Astrocyte of the hippocampus (primary cell): ENCODE results near the gene CRABP2.

Experiments
- DNase-seq: peaks from one replicate; pipeline ENCODE4 v3.0.0; 2011; ENCODE audit warnings: low read depth, low spot score

CRABP2 gene

DNA sequence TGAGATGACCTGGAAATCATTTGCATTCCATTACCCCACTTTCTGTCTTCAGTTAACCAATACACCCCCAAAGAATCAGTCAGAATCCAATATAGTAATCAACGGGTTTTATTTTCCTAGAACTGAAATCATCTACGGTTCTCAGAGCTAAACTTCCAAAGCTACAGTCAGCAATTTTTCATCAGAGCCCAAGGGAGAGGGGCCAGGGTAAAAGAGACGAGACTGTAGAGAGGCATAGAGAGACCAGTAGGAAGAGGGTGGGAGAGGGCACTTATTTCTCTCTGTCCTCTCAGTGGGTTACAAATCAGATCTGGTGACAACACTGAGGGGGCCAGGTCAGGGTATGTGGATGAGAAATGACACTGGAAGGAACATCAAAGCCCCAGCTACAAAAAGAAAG lies 36.6 kb upstream of the CRABP2 start:
- no peak for DNase-seq

DNA sequence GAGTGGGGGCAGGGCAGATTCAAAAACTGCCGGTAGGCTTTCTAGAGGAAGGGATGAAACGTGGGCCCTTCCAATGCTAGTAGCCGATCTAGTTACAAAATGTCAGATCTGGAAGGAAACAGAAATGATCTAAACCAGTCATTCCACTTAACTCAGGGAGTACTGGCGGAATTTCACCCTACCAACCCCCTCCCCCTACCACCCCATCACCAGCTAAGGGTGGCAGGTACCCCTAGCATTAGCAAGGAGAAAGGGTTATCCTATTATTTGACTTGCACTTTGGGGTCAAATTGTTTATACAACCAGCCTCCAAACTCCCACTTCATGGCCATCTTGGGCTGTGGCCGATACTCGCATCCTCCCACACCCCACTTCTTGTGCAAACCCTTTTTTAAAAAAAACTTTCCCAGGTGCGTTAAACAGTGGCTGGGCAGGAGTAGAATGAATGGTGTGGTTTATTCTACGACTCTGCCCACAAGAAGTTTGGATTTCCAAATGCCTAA lies 36.1 kb upstream of the CRABP2 start:
- DNase-seq = no peak

DNA sequence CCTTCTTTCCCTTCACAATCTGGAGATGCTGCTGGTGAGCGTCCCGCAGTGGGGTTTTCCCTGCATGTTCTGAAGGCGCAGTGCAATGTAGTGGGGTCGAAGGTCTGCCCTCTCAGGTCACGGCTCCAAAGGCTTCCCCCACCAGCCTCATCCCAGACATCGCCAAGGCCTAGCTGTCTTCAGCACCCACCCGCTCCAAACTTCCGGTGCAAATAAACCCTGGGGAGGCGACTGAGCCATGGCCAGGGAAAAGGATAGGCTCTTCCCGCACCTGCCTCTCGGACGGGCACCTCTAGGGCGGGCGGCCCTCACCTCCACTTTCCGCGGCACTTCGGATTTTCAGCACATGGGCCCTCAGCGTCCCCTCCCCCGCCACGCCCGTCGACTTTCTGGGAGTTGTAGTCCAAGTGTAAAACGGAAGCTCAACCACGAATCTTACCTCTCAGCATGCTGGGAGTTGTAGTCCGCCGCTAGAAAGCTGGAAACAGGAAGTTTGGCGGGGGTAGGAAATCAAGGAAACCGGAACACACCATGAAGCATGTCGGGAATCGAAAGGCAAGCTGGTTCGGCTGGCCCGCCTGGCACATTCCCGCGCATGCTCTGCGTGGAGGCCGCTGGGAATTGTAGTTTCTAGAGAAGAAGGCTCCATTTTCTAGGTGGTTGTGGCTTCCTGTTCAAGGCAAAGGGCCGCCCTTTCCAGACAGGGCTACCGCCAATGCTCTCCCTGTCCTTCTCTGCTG lies 35.5 kb upstream of the CRABP2 start, which contains the start of gene MRPL24:
Gene MRPL24 (minus strand): TSS at position 348 of the 740 bp plus-strand sequence. CDS start 2,384 bp downstream, outside the sequence.
- peak; percentile 99 for DNase-seq

DNA sequence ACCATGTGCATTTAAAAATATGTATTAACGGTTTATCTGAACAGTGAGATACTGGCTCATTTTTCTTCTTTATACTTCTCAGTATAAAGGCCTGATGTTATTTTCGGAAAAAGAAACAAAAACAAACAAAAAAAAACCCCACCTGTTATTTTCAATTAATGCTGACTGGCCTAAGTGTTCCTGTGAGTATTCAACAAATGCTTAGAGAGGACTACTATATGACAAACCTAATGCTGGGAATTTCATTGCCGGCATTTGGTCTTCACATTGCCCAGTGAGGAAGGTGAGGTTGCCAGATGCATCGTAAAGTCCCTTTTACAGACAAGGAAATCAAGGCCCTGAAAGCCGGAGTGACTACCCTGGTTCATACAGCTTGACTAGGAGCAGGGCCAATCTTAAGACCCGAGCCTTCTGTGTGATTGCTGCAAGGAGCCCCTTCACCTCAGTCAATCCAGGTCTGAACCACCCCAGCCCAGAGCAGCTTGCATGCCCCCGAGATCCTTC lies 34.9 kb upstream of the CRABP2 start:
- DNase-seq = no peak

DNA sequence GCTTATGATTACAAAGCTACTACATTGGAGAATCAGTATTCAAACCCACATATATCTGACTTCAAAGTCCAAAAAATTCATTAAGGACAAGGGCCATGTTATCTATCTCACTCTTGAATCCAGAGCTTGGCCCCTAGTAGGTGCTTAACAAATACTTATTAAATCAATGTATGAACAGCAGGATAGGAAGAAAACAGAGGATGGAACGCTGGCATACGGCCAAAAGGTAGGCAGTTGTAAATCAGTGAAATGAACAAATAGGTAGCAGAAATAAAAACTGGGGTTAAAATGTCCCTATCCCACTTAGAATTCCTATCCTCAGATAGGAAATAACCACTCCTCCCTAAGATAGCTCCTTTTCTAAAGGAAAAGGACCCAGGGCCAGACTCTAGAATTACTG lies 33.5 kb upstream of the CRABP2 start:
- DNase-seq = no peak

DNA sequence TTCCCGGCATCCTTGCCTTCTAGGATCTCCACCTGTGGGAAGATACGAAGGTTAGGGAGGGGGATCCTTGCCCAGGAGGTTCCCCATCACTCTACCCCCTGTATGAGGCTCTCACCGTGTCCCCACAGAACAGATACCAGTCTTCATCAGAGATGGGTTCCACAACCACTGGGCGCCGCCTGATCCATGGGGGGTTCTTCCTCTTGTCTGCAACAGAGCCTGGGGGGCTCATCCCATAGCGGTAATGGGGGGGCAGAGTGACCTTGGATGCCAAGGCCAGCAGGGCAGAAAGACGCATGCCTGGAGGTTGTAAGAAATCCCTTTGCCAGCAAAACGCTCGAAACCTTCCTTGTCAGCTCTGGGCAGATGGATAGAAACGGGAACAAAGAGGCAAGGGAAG lies 33.0 kb upstream of the CRABP2 start:
- DNase-seq = no peak

DNA sequence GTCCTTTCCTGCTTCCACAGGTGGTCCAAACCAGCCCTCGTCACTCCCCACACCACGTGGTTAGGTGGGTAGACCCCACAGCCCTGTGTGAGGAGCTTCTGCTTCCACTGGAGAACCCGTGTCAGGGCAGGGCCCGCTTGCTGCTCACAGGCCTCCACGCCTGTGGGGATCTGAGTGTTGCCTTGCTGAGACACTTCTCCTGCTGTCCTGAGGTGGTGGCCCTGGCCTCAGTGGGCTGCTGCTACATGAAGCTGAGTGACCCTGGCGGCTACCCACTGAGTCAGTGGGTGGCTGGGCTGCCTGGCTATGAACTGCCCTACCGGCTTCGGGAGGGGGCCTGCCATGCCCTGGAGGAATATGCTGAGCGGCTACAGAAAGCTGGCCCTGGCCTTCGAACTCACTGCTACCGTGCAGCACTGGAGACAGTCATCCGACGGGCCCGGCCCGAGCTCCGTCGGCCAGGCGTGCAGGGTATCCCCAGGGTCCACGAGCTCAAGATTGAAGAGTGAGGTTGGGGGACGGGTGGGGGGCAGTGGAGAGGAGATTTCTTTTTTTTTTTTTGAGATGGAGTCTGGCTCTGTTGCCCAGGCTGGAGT lies 28.7 kb upstream of the CRABP2 start:
- DNase-seq = no peak

DNA sequence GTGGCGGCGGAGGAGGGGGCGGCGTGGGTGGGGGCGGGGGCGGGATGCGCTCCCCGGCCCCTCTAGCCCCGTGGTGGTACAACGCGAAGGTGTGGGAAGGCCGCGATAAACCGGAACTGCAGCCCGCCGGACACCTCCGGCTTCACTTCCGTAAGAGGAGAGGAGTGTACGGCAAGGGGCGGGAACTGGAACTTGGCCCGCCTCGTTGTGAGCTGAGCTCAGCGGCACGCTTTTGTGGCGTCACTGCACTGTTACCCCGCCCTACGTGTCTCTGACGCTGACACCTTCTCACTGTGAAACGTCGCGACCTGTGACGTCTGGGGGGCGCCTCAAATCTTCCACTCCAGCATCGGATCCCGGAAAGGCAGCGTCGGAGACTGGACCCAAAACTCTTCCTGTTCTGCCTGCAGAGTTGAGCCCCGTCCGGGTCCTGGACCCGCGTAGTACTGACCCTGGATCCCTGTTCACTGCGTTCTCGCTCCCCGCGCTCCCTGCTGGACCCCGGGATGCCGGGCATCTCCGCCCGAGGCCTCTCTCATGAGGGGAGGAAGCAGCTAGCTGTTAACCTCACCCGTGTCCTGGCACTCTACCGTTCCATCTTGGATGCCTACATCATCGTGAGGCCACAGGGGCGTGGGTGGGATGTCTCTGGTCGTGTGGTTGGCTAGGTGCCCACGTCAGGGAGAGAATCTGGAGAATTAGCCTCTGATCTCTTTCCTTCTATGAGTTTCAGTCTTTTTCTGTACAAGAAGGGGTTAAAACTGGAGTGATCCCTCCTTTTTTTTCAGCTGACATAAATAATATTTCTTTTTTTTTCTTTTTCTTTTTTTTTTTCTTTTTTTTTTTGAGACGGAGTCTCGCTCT lies 23.4 kb upstream of the CRABP2 start, which contains the start of gene ISG20L2:
Gene ISG20L2 (minus strand): TSS at position 168 of the 864 bp plus-strand sequence. CDS start 1,114 bp downstream, outside the sequence.
- peak; percentile 99 for DNase-seq

DNA sequence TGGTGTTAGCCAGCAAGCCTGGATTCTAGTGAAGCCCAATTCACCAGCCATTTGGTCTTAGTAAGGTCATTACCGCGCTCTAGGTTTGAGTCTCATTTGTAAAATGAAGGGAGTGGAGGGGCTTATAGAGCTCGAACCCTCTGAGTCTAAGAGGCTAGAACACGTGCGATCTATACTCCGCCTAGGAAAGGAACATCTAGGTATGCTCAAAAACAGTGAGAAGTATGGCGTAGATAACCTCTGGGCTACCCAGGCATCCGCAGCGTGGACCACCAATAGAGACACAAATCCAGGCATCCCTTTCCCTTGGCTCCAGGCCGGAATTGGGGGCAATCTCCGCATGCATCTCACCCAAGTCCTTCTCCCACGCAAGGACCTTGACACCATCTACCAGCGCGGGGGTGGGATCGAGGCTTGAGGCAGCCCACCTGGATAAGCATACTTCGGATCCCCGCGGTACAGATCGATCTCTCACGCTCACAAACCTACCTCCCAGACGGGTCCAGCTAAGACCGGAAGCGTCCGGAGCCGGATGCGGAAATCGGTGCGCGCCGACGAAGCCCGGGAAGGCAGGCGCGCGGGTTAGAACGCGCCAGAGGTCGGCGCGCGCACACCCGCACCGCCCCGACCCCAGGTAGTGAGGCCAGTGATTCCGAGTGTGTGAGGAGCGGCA lies 22.7 kb upstream of the CRABP2 start, which contains the start of gene METTL25B:
Gene METTL25B (plus strand): TSS at position 544 of the 673 bp plus-strand sequence. CDS start 636 bp downstream, outside the sequence.
- peak; percentile 91 for DNase-seq

DNA sequence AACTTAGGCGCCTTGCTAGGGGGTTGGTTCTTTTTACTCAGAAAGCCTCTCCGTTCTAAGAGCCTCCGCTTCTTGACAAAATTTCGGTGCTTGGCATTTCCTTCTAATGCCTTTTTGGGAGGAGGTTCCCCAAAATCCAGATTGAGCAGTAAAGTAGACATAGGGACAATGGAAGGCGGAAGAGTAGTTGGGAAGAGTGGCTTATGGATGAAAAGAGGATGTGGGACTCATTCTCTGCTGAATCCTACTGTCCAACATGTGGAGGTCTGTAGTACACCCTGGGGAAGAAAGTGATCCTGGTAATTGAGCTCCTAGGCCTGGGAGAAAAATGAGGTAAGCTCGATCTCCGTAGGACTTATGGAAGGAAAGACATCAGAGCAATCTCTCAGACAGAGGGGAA lies 22.1 kb upstream of the CRABP2 start:
- DNase-seq = no peak

DNA sequence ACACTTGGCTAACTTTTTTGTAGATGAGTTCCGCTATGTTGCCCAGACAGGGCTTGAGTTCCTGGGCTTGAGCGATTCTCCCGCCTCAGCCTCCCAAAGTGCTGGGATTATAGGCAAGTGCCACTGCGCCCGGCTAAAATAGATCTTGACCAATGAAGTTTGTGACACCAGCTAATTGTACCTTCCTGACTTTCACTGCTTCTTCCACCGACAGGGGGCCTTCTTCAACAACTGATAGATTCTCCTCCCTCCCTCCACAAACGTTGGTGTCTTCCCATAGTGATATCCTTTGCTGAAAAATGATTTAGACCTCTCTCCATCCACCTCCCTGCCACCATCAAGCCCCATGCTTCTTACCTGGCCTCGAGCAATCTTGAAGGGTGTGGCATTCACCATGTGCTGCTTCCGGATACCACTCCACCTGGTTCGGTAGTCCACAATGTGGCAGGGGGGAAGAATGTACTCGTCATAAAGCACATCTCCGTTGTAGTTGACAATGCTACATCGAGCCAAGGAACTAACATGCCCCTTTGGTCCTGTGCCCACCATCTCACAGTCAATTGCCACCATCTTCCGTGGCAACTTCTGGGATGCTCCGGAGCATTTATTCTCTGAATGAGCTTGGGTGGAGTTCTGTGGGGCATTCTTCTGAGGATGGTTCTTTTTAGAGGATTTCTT lies 21.3 kb upstream of the CRABP2 start:
- DNase-seq = peak; percentile 72

DNA sequence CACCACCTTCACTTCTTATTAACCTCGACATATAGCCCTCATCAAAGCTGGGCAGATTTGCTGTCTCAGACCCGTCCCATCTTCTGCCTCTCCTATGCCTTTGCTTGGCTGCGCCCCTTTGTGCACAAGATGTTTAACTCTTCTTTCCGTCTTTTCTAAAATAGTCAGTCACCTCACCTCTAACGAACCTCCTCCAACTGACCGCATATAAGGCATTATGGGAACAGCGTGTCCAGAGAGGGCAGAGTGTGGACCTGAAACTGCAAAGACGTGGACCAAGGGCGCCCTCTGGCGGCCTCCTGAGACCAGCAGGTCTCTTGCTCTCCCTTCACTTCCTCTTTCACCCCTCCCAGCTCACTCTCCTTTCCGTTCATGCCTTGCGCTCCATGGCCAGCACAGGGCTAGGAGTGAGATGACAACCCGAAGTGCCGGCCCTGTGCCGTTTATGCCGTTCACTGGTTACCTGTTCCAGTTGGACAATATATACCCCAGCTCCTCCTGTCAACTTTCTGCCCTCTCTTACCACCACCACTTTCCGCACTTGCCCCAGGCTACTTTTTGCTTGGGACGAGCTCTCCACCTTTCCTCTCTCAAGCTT lies 20.4 kb upstream of the CRABP2 start:
- DNase-seq = peak; percentile 96

DNA sequence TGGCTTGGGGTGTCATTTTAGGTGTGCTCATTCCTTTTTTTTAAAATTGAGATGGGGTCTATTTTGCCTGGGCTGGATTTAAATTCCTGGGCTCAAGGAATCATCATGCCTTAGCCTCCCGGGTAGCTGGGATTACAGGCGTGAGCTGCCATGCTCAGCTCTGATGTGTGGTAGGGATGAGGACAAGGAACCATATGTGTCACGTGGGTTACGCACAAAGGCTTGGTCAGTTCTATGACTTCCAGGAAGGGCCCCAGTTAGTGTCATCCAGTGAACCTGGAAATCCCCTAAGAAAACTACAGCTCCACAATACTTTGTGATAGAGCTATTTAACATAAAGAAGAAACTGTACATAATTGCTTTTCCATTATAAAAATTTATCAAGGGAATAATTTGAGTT lies 16.2 kb upstream of the CRABP2 start:
- no peak for DNase-seq

DNA sequence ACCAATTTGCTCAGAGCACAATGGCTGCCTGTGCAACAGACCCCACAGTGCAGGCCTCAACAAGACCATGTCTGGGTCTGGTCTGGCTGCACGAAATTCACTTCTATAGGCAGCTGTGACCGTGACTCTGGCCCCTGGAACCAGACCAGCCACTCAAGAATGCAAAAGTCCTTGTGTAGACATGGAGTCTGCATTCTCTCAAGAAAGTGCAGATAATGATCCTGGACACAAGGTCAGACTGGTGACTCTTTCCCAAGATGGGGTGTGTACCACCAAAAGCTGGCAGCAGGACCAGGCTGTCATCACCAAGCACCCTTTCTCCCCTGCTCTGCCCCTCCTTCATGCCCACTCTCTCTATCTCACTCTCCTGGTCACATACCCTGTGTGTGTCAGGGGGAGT lies 15.7 kb upstream of the CRABP2 start:
- DNase-seq = no peak

DNA sequence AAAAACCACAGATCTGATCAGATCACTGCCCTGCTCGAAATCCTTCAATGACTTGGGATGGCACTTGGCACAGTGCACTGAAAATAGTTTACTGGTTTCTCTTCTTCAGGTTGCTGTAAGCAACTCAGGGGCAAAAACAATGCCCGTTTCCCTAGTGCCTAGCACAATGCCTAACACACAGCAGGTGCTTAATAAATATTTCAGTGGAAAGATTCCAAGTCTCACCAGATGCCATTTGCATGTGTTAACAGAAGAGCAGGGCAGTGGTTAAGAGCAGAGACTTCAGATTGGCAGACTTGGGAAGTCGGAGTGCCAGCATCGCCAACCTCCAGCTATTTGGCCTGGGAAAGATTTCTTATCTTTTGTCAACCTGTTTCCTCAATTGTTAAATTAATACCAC lies 12.0 kb upstream of the CRABP2 start:
- no peak for DNase-seq

DNA sequence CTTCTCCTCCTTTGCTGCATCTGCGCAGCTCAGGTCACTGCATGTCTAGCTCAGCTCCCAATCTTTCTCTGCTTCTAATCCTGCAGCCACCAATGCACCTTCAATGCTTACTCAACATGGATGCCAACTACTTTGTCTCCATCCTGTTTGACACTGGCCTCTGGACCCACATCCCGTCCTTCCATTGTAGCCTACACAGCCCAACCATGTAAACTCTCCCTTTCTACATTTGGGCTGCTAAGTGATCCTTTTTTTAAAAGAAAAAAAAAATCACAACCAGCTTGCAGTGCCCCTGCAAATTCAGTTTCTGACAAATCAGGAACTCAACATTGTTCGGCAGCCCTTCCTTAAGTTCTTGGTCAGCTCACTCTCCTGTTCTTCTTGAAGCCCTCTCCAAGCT lies 9.4 kb upstream of the CRABP2 start:
- no peak for DNase-seq

DNA sequence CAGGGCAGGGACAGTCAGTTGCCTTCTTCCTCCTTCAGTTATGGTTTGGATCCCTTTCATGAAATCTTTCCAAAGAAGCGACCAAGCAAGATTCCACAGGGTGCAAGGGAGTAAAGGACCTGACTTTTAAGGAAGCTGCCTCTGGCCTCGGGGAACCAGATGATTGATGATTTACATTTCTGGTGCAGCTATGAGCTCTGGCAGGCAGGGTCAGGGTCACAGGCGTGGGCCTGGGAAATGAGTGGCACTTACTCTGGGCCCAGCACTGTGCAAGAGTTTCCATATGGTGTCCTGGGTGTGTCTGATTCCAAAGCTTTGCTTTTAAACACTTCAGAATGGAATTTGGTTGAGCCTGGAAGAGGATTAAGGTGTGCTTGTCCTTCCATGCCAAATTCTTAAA lies 7.2 kb upstream of the CRABP2 start:
- DNase-seq = no peak

DNA sequence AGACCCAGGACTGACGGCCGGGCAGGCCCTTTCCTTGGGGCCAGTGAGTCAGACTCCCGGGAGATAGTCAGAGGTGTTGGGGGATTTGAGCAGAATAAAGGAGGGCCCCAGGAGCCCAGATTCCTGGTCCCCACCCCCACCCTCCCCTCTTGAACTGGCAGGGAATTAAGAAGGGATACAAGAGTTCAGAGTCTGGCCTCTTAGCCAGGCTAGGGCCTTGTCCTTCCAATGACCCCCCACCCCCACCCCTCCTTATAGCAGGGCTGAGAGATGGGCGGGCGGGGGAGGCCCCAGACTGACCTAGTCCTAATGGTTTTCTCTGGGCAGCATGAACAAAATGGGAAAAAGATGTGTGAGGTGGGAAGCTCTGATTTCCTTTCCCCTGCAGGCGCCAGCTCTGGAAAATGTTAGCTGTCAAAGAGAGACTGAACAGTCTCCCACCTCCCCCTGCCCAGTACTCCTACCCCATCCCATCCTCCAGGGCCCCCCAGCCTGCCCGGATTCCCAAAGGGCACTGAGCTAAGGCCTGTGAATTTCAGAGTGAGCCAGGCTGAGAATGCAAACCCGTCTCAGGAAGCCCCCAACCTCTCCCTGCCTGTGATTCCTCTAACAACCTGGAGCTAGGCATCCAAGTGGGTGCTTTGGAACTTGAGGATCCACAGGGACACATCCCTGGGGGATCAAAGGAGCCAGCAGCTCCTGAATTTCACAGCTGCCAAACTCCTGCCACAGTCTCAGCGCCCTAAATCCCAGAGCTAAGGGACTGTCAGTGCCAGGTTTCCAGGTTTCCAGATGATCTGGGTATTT lies 5.8 kb upstream of the CRABP2 start:
- DNase-seq = no peak

DNA sequence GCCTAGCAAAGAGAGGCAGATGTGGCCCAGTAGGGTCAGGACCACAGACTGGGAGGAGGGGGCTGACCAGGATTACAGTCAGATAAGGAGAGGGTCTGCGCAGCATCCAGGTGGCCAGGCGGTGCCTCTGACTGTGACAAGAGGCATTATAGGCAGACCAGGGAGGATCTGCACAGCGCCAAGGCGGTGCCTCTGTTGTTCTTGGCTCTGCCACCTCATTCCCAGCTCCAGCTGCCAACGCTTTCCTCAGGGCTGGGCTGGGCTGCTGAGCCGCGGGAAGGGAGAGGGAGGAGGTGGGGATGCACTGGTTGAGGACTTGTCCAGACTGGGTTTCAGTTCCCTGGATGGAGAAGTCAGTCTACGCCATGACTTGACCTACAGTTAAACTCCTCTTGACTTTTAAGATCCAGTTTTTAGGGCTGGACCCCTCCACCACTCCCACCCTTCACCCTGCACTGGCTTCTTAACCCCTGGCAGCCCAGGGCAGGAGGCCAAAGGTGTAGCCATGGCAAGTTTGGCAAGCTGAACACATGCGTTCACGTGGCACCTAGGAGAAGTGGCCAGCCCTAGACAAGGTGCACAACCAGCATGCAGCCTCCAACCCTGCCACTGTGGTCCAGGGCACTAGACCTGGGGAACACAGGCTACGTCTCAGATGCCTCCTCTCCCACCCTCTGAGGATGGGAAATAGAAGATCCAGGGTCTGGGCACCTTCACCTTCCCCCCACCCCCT lies 4.5 kb upstream of the CRABP2 start:
- DNase-seq = peak; percentile 88
